GM21528 (cell line): ENCODE results near the gene MAD1L1.
"Not testable (repeated sequence)": the region's sequence is repeated elsewhere in the genome, so short reads cannot be mapped to it uniquely, and the experiment has no call there.

ENCODE experiments used
- ATAC-seq: cut with Tn5 transposase; IDR thresholded peaks from one replicate; pipeline ENCODE4 v1.9.1; 2021; ENCODE audit warnings: mild to moderate bottlenecking, moderate library complexity; ENCODE audit not compliant: unreplicated experiment, low FRiP score

MAD1L1 gene

GRCh38 chr7:2162959-2163358 lies 69.8 kb downstream of the MAD1L1 start:
- ATAC-seq = no peak

GRCh38 chr7:2162004-2162902 lies 70.5 kb downstream of the MAD1L1 start:
- ATAC-seq = not testable (repeated sequence)

- ATAC-seq = no peak
Observed at GRCh38 chr7:2159176-2159520, 73.6 kb downstream of the MAD1L1 start.

- ATAC-seq = no peak
Observed at GRCh38 chr7:2158331-2159175, 74.2 kb downstream of the MAD1L1 start.

GRCh38 chr7:2157473-2158279 lies 75.1 kb downstream of the MAD1L1 start:
- ATAC-seq = no peak

- no peak for ATAC-seq
Observed at GRCh38 chr7:2156756-2157472, 75.8 kb downstream of the MAD1L1 start.

GRCh38 chr7:2154831-2155230 lies 77.9 kb downstream of the MAD1L1 start:
- ATAC-seq = no peak

- no peak for ATAC-seq
Observed at GRCh38 chr7:2154121-2154520, 78.6 kb downstream of the MAD1L1 start.

- no peak for ATAC-seq
Observed at GRCh38 chr7:2152646-2153045, 80.1 kb downstream of the MAD1L1 start.

- ATAC-seq = no peak
Observed at GRCh38 chr7:2151801-2152612, 80.7 kb downstream of the MAD1L1 start.

GRCh38 chr7:2151237-2151636 lies 81.5 kb downstream of the MAD1L1 start:
- ATAC-seq = no peak

- ATAC-seq = no peak
Observed at GRCh38 chr7:2150445-2150815, 82.3 kb downstream of the MAD1L1 start.

GRCh38 chr7:2149672-2150444 lies 82.9 kb downstream of the MAD1L1 start:
- ATAC-seq = no peak

GRCh38 chr7:2148814-2149213 lies 83.9 kb downstream of the MAD1L1 start:
- ATAC-seq = no peak

GRCh38 chr7:2148189-2148588 lies 84.6 kb downstream of the MAD1L1 start:
- no peak for ATAC-seq

GRCh38 chr7:2146676-2147472 lies 85.9 kb downstream of the MAD1L1 start:
- ATAC-seq = no peak

- no peak for ATAC-seq
Observed at GRCh38 chr7:2145835-2146580, 86.7 kb downstream of the MAD1L1 start.
